A673 (cell line): ENCODE results near the gene PDCD2. TPM values are rescaled to one million over a fixed set of nuclear protein-coding genes. Genes with fewer than 3 reads are reported as not detected.

Experiments
- BruUV-seq: library from RNA; stranded (reverse); fragments of 400-500 nt; replicated peaks from 2 replicates; lab custom pipeline; 2021; lab: Mats Ljungman, UMichigan
- CTCF ChIA-PET: fragments of 300-600 bp; sonication (Branson Sonifier 250); formaldehyde crosslinking; loops from one replicate; lab custom pipeline; 2022; ENCODE audit warnings: antibody characterized with exemption; lab: Charles Lee
- POLR2A ChIA-PET: fragments of 300-600 bp; sonication (Branson Sonifier 250); formaldehyde crosslinking; loops from one replicate; lab custom pipeline; 2022; ENCODE audit warnings: antibody characterized with exemption; ENCODE audit not compliant: low non-redundant PET; lab: Charles Lee
- DNase-seq: peaks from one replicate; pipeline ENCODE4 v3.0.0-alpha.2; 2015; ENCODE audit warnings: low spot score
- H3K27ac ChIP-seq: fragments of 200-600 bp; sonication (generic); 2 replicates; pipeline ENCODE4 v1.5.1; 2016; ENCODE audit warnings: mixed run types, low read depth, mild to moderate bottlenecking, mixed read lengths, antibody characterized with exemption, low read length; ENCODE audit not compliant: poor library complexity, severe bottlenecking
- H3K27me3 ChIP-seq: fragments of 200-600 bp; sonication (generic); replicated peaks from 2 replicates; pipeline ENCODE4 v1.6.1; 2017; ENCODE audit warnings: mixed run types, low read depth, mild to moderate bottlenecking, mixed read lengths, antibody characterized with exemption, low read length; ENCODE audit not compliant: insufficient read depth, poor library complexity
- H3K36me3 ChIP-seq: fragments of 200-600 bp; sonication (generic); 2 replicates; pipeline ENCODE4 v1.6.1; 2016; ENCODE audit warnings: mixed run types, mild to moderate bottlenecking, mixed read lengths, antibody characterized with exemption, low read length; ENCODE audit not compliant: insufficient read depth, poor library complexity, severe bottlenecking
- H3K4me1 ChIP-seq: fragments of 200-600 bp; sonication (generic); 2 replicates; pipeline ENCODE4 v1.6.1; 2017; ENCODE audit warnings: mixed run types, mild to moderate bottlenecking, mixed read lengths, antibody characterized with exemption, low read length; ENCODE audit not compliant: insufficient read depth, poor library complexity, severe bottlenecking
- H3K4me3 ChIP-seq: fragments of 200-600 bp; sonication (generic); 2 replicates; pipeline ENCODE4 v1.5.1; 2016; ENCODE audit warnings: low read depth, mixed run types, mild to moderate bottlenecking, mixed read lengths, low read length; ENCODE audit not compliant: poor library complexity, severe bottlenecking
- H3K9me3 ChIP-seq: fragments of 200-600 bp; sonication (generic); 2 replicates; pipeline ENCODE4 v1.6.1; 2016; ENCODE audit warnings: mixed run types, low read depth, mild to moderate bottlenecking, mixed read lengths, antibody characterized with exemption, low read length; ENCODE audit not compliant: poor library complexity, severe bottlenecking
- EZH2 ChIP-seq: fragments of 200-600 bp; sonication (generic); IDR thresholded peaks from 2 replicates; pipeline ENCODE4 v1.6.1; 2017; ENCODE audit warnings: borderline replicate concordance, low read depth, mild to moderate bottlenecking, mixed read lengths, antibody characterized with exemption, low read length; ENCODE audit not compliant: poor library complexity, severe bottlenecking
- intact Hi-C: fragments of 100-400 bp; cut with micrococcal nuclease; formaldehyde crosslinking; loops from one replicate; pipeline ENCODE4 v1.10.0; 2022; ENCODE audit not compliant: unreplicated experiment
- total RNA-seq: library from RNA; stranded (reverse); gene quantifications from 2 replicates; pipeline ENCODE4 v1.2.3, GENCODE V29; 2021
- TF ChIP-seq, protein P1 (sequence below): fragments of 300-800, 200-600 bp; sonication (generic); conservative IDR thresholded peaks from 2 replicates; pipeline ENCODE4 v1.5.1; 2017; ENCODE audit warnings: low read depth, mild to moderate bottlenecking, antibody characterized with exemption, low read length, moderate library complexity, mixed read lengths

The PDCD2 gene
- total RNA-seq, 1 experiment from 2014 or later: 123 TPM

DNA sequence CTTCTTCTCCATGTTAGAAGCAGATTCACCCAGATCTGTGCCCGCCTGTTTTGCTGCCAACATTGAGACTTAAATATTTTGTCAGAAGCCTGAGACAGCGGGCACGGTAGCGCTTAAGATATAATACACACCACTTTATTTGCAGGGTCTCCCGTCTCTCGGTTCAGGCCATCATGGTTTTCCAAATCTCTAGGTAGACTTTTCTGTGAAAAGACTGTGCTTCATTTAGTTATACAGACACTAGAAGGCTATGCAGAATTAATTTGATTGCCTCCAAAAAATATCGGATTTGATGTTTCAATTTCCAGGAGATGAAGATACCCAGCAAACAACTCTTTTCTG lies 29.7 kb downstream of the PDCD2 start:
- TF ChIP-seq, protein P1, sequence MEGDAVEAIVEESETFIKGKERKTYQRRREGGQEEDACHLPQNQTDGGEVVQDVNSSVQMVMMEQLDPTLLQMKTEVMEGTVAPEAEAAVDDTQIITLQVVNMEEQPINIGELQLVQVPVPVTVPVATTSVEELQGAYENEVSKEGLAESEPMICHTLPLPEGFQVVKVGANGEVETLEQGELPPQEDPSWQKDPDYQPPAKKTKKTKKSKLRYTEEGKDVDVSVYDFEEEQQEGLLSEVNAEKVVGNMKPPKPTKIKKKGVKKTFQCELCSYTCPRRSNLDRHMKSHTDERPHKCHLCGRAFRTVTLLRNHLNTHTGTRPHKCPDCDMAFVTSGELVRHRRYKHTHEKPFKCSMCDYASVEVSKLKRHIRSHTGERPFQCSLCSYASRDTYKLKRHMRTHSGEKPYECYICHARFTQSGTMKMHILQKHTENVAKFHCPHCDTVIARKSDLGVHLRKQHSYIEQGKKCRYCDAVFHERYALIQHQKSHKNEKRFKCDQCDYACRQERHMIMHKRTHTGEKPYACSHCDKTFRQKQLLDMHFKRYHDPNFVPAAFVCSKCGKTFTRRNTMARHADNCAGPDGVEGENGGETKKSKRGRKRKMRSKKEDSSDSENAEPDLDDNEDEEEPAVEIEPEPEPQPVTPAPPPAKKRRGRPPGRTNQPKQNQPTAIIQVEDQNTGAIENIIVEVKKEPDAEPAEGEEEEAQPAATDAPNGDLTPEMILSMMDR: no peak
- Histone ChIP-seq H3K36me3 (peaks cover 22% of the 10 kb centered on the region), H3K4me1 (peaks cover 30% of the 10 kb centered on the region), H3K27ac (peak overlapping the region; percentile 94), H3K9me3 (no peaks in the 10 kb centered on the region), H3K4me3 (peak overlapping the region; percentile 60), H3K27me3 (no peaks in the 10 kb centered on the region)
- CTCF ChIA-PET: no interaction called here
- TSS peak; percentile 54 for BruUV-seq
- intact Hi-C loops: no loop called here
- no peak for DNase-seq
- POLR2A ChIA-PET: no interaction called here

DNA sequence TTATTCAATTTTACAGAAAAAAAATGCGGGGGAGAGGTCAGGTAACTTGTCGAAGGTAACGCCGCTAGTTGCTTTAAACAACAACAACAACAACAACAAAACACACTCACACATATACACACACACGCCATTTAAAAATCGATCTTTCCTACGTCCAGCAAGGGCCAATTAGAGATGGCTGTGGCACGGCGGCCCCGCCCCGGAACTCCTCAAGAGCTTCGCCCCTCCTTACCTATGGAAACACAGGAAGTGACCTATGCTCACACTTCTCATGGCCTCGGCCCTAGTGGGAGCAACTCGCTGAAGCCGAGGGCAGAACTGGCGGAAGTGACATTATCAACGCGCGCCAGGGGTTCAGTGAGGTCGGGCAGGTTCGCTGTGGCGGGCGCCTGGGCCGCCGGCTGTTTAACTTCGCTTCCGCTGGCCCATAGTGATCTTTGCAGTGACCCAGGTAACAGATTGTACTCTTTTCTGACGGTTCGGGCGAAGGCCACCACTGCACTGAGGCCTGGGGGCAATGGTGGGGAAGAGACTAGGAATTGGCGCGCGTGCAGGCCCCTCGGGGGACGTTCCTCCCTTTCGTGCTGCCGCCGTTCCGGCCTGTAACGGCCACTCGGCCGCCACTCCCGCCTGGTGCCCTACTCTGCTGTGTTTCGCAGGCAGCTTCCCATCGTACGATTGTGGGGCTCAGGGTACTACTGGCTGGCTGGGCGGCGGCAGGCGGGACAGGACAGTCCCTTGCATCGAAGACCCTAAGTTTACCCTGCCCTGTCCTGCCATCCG lies 30.2 kb downstream of the PDCD2 start, which contains the start of gene TBP:
TSS of gene TBP (plus strand) at position 357 of the 783 bp plus-strand sequence. CDS start 2,661 bp downstream, outside the sequence.
- POLR2A ChIA-PET: no interaction called here

DNA sequence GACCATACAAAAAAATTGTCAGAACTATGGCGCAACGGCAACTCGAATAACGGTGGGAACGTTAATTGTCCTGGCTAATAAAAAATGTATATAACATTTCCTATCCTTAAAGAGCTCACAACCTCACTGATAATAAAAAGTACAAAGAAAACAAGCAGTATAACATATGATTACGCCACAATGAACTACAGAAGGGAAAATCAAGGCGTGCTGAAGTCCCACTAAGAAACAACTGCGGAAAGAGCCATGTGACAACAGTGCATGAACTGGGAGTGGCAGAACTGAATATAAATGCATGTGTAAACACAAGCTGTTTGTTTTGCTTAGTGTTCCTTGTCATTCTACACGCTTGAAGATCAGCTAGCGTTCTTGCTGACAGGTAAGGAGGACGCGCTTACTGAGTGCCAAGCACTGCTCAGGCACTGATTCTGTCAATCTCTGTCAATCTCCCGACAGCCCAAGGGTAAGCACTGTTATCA lies 30.9 kb downstream of the PDCD2 start:
- Histone ChIP-seq H3K9me3 (no peaks in the 10 kb centered on the region), H3K4me1 (peaks cover 33% of the 10 kb centered on the region), H3K27ac (peak overlapping the region; percentile 94), H3K36me3 (peaks cover 27% of the 10 kb centered on the region), H3K27me3 (no peaks in the 10 kb centered on the region), H3K4me3 (peak overlapping the region; percentile 60)
- no peak for TF ChIP-seq EZH2
- TF ChIP-seq, protein P1: no peak
- DNase-seq: no peak
- ChIA-PET CTCF (interaction anchor here (0.5 kb wide), 1 partner anchor 22 kb away, joined by 3 read pairs; no protein-coding TSS in a partner anchor), POLR2A (no interaction called here)
- BruUV-seq: no TSS peak
- intact Hi-C loops: no loop called here

More for the DNA sequence above, 30.2 kb downstream of the PDCD2 start, which contains the start of gene TBP:
- peak; percentile 99 for DNase-seq
- Histone ChIP-seq H3K9me3 (no peaks in the 10 kb centered on the region), H3K4me1 (peaks cover 33% of the 10 kb centered on the region), H3K36me3 (peaks cover 24% of the 10 kb centered on the region), H3K27ac (peak within 1 kb of the TSS; percentile 94), H3K4me3 (peak within 1 kb of the TSS; percentile 60), H3K27me3 (no peaks in the 10 kb centered on the region)
- intact Hi-C loops: no loop called here
- no peak for TF ChIP-seq EZH2
- TF ChIP-seq, protein P1: no peak
- BruUV-seq: no TSS peak
- CTCF ChIA-PET: no interaction called here
